Panc1 (cell line): ENCODE results near the gene PRPF38B. TPM values are rescaled to one million over a fixed set of nuclear protein-coding genes. Genes with fewer than 3 reads are reported as not detected.

Experiments
- ATAC-seq: fragments of 200-7000 bp; cut with Tn5 transposase; 2 replicates; pipeline ENCODE4 v1.9.1; 2020; ENCODE audit warnings: mild to moderate bottlenecking, moderate library complexity
- BruUV-seq: library from RNA; stranded (reverse); fragments of 400-500 nt; replicated peaks from 2 replicates; lab custom pipeline; 2021; lab: Mats Ljungman, UMichigan
- CTCF ChIA-PET: fragments of 300-600 bp; sonication (Branson Sonifier 250); formaldehyde crosslinking; loops from one replicate; lab custom pipeline; 2022; ENCODE audit warnings: antibody characterized with exemption; lab: Charles Lee
- POLR2A ChIA-PET: fragments of 300-600 bp; sonication (Branson Sonifier 250); formaldehyde crosslinking; loops from one replicate; lab custom pipeline; 2022; ENCODE audit warnings: antibody characterized with exemption; lab: Charles Lee
- DNase-seq: peaks from one replicate; pipeline ENCODE4 v3.0.0-alpha.2; 2010; ENCODE audit warnings: low read depth, low spot score
- H3K27ac ChIP-seq: 2 replicates; pipeline ENCODE4 v1.5.1; 2011; ENCODE audit warnings: mild to moderate bottlenecking, low read length, inconsistent platforms
- H3K27me3 ChIP-seq: fragments of 200-500 bp; sonication (Bioruptor generic); 2 replicates; pipeline ENCODE4 v1.6.0; 2014; ENCODE audit warnings: low read length, inconsistent platforms; ENCODE audit not compliant: control insufficient read depth, insufficient read depth
- H3K36me3 ChIP-seq: fragments of 200-500 bp; sonication (Bioruptor generic); 2 replicates; pipeline ENCODE4 v1.5.1; 2014; ENCODE audit warnings: inconsistent platforms, mild to moderate bottlenecking, low read length, moderate library complexity; ENCODE audit not compliant: control insufficient read depth, insufficient read depth
- H3K4me1 ChIP-seq: 2 replicates; pipeline ENCODE4 v1.5.1; 2011; ENCODE audit warnings: inconsistent platforms, mild to moderate bottlenecking, low read length, moderate library complexity; ENCODE audit not compliant: control insufficient read depth, insufficient read depth
- H3K4me3 ChIP-seq, 2 experiments: 2 replicates each; pipeline ENCODE4 v1.5.1; 2011 to 2012; ENCODE audit warnings: low read depth in 2 of 2, low read length in 2 of 2, mild to moderate bottlenecking in 2 of 2, inconsistent platforms in 1 of 2, moderate library complexity in 1 of 2
- H3K9me3 ChIP-seq: fragments of 200-500 bp; sonication (Bioruptor generic); 2 replicates; pipeline ENCODE4 v1.5.1; 2014; ENCODE audit warnings: low read depth, mild to moderate bottlenecking, inconsistent platforms, low read length, moderate library complexity; ENCODE audit not compliant: control insufficient read depth, insufficient read depth
- POLR2AphosphoS5 ChIP-seq: IDR thresholded peaks from 2 replicates; pipeline ENCODE4 v1.6.1; 2012; ENCODE audit warnings: mild to moderate bottlenecking, low read depth, low read length, moderate library complexity
- SIN3A ChIP-seq: IDR thresholded peaks from 2 replicates; pipeline ENCODE4 v1.6.1; 2012; ENCODE audit warnings: low read depth, mild to moderate bottlenecking, low read length, moderate library complexity, borderline replicate concordance; ENCODE audit not compliant: insufficient read depth
- TCF7L2 ChIP-seq: IDR thresholded peaks from 2 replicates; pipeline ENCODE4 v1.6.1; 2011; ENCODE audit warnings: mild to moderate bottlenecking, low read depth, low read length, inconsistent platforms
- in situ Hi-C: cut with HindIII; loops from 2 replicates; pipeline ENCODE4 v1.10.0; 2016; ENCODE audit warnings: low sequenced_read_pairs, low pct_unique_long_range_greater_than_20kb
- intact Hi-C: fragments of 100-400 bp; cut with micrococcal nuclease; formaldehyde crosslinking; loops from one replicate; pipeline ENCODE4 v1.10.0; 2022; ENCODE audit not compliant: unreplicated experiment
- total RNA-seq: library from RNA; stranded (reverse); gene quantifications from one replicate; pipeline ENCODE4 v1.2.1, GENCODE V29; 2021; ENCODE audit not compliant: unreplicated experiment
- TF ChIP-seq, protein P1 (sequence below): fragments of 450-650 bp; IDR thresholded peaks from 2 replicates; pipeline ENCODE4 v1.5.1; 2017; ENCODE audit warnings: mild to moderate bottlenecking
- TF ChIP-seq, protein P2 (sequence below), 2 experiments: IDR thresholded peaks; 2 replicates each; pipeline ENCODE4 v1.6.1; 2011 to 2012; ENCODE audit warnings: low read depth in 2 of 2, control low read depth in 1 of 2, low read length in 1 of 2, mild to moderate bottlenecking in 1 of 2, moderate library complexity in 1 of 2; ENCODE audit not compliant: insufficient read depth in 1 of 2

The PRPF38B gene
- total RNA-seq, 1 experiment from 2014 or later, result 31.7 TPM

DNA sequence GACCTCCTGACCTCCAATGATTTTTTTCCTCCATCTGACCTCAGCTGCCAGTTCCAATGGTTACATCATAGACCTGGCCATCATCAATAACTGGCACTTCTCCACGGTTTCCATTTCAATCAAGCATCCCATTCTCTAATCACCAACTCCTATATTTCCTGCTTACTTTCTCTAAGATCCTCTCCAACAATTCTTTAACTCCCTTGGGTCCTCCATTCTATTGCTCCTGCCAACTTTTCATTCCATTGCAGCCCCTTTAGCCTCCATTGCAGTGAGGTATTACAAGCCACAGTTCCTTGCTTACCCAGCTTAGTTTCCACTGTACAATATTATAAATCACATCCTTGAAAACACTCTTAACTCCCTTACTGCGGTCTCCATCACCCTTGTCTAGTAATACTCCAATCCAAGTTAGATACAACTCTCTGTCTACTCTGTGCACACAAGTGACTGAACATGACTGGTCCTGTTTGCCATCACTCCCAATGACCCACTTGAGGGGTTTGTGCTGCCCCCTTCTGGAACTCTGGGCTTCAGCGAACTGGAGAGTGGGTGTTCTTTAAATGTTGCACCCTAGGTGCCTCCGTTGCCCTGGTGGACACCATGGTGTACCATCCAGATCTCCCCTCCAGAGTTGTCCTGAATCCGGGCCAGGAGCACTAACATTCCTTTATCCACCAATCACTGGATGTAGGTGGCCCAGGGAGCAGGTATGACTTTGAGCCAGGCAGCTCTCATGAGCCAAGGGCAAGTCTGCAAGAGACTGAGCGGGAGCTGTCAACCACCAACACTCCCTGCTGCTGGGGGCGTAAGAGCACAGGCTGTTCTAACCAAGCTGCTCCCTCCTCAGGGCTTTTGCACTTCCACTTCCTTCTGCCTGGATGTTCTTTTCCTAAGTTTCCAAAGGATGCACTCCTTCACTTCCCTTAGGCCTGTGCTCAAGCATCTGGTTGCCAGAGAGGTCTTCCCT lies 16.9 kb downstream of the PRPF38B start:
- no peak for DNase-seq
- in situ Hi-C loops, result no loop called here
- BruUV-seq, result no TSS peak

DNA sequence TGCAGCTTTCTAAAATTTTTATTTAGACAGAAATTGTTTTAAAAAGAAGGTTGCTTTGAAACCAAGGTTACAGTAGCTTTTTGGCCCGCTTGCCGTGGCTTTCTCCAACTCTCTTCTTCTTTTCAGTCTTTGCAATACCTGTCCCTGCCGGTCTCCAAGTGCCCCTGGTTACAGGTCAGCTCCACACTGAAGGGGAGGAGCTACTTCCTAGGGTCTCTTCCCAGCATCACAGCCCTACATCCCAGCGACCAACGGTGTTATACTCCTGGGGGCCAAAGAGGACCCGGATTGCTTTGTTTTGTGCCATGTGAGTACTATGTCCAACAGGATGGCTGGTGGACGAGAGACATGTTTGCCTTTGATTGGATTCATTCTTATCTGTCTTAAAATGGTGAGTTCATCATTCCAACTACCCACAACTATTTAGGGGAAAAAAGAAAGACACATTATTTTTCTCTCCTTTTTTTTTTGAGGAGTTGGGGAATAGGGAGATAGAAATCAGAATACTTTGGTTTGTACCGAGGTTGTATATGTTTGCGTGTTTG lies 20.6 kb downstream of the PRPF38B start, which contains the start of gene FNDC7:
Gene FNDC7 (plus strand): TSS at position 303 of the 545 bp plus-strand sequence. CDS start 26 bp downstream, at position 329.
- in situ Hi-C loops (no loop called here), intact Hi-C loops (no loop called here)
- no TSS peak for BruUV-seq
- no peaks in the 10 kb centered on the region for H3K27me3 ChIP-seq
- no peak for ATAC-seq
- H3K4me3 ChIP-seq, result no peak within 1 kb of the TSS
- H3K27ac ChIP-seq, result no peak within 1 kb of the TSS
- DNase-seq, result no peak
- H3K4me1 ChIP-seq, result no peaks in the 10 kb centered on the region
- ChIA-PET POLR2A (no interaction called here), CTCF (no interaction called here)
- H3K9me3 ChIP-seq, result no peaks in the 10 kb centered on the region
- TF ChIP-seq TCF7L2 (no peak), SIN3A (no peak), POLR2AphosphoS5 (no peak)
- TF ChIP-seq, protein P1, sequence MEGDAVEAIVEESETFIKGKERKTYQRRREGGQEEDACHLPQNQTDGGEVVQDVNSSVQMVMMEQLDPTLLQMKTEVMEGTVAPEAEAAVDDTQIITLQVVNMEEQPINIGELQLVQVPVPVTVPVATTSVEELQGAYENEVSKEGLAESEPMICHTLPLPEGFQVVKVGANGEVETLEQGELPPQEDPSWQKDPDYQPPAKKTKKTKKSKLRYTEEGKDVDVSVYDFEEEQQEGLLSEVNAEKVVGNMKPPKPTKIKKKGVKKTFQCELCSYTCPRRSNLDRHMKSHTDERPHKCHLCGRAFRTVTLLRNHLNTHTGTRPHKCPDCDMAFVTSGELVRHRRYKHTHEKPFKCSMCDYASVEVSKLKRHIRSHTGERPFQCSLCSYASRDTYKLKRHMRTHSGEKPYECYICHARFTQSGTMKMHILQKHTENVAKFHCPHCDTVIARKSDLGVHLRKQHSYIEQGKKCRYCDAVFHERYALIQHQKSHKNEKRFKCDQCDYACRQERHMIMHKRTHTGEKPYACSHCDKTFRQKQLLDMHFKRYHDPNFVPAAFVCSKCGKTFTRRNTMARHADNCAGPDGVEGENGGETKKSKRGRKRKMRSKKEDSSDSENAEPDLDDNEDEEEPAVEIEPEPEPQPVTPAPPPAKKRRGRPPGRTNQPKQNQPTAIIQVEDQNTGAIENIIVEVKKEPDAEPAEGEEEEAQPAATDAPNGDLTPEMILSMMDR, result no peak
- TF ChIP-seq, protein P2, sequence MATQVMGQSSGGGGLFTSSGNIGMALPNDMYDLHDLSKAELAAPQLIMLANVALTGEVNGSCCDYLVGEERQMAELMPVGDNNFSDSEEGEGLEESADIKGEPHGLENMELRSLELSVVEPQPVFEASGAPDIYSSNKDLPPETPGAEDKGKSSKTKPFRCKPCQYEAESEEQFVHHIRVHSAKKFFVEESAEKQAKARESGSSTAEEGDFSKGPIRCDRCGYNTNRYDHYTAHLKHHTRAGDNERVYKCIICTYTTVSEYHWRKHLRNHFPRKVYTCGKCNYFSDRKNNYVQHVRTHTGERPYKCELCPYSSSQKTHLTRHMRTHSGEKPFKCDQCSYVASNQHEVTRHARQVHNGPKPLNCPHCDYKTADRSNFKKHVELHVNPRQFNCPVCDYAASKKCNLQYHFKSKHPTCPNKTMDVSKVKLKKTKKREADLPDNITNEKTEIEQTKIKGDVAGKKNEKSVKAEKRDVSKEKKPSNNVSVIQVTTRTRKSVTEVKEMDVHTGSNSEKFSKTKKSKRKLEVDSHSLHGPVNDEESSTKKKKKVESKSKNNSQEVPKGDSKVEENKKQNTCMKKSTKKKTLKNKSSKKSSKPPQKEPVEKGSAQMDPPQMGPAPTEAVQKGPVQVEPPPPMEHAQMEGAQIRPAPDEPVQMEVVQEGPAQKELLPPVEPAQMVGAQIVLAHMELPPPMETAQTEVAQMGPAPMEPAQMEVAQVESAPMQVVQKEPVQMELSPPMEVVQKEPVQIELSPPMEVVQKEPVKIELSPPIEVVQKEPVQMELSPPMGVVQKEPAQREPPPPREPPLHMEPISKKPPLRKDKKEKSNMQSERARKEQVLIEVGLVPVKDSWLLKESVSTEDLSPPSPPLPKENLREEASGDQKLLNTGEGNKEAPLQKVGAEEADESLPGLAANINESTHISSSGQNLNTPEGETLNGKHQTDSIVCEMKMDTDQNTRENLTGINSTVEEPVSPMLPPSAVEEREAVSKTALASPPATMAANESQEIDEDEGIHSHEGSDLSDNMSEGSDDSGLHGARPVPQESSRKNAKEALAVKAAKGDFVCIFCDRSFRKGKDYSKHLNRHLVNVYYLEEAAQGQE (IDR thresholded peaks at IDR 0.05; ENCODE audit: insufficient read depth in 1 of 2, low read depth in 2 of 2, low read length in 1 of 2), result no peak
- no peaks in the 10 kb centered on the region for H3K36me3 ChIP-seq

More for the DNA sequence above, 16.9 kb downstream of the PRPF38B start:
- no peaks in the 10 kb centered on the region for H3K36me3 ChIP-seq
- H3K27ac ChIP-seq, result no peak overlapping the region
- H3K4me3 ChIP-seq, result no peak overlapping the region
- 0 out of 2 replicates have a peak, but pooled peaks have one; percentile 31 for ATAC-seq
- H3K9me3 ChIP-seq, result no peaks in the 10 kb centered on the region
- no peaks in the 10 kb centered on the region for H3K4me1 ChIP-seq
- no peaks in the 10 kb centered on the region for H3K27me3 ChIP-seq
- intact Hi-C loops, result no loop called here
- CTCF ChIA-PET, result interaction anchor here (0.6 kb wide), 1 partner anchor 236 kb away, joined by 5 read pairs; no protein-coding TSS in a partner anchor
- TF ChIP-seq, protein P1, result peak; percentile 13; the same call in 1 of the 2 replicates
- TF ChIP-seq TCF7L2, result no peak
- POLR2A ChIA-PET, result no interaction called here
